CD4-positive, alpha-beta T cell treated with Interleukin-4 for 4 hours (primary cell): ENCODE results near the gene DNAAF1.
"Not testable (repeated sequence)": the region's sequence is repeated elsewhere in the genome, so short reads cannot be mapped to it uniquely, and the experiment has no call there.

Experiments used
- DNase-seq: peaks from one replicate; pipeline ENCODE4 v3.0.0-alpha.2; 2020

Gene DNAAF1

GRCh38 chr16:84214451-84215066 lies 69.5 kb downstream of the DNAAF1 start:
- DNase-seq, result no peak

GRCh38 chr16:84215531-84215930 lies 70.4 kb downstream of the DNAAF1 start:
- DNase-seq, result no peak

DNA sequence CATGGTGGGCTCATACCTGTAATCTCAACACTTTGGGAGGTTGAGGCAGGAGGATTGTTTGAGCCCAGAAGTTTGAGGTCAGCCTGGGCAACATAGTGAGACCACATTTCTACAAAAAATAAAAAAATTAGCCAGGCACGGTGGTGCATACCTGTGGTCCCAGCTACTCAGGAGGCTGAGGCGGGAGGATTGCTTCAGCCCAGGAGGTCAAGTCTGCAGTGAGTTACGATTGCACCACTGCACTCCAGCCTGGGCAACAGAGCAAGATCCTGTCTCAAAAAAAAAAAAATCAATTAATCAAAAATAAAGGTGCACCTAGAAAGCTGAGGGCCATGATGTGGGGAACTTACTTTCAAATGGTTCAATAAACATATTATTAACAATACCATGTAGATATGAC lies 71.0 kb downstream of the DNAAF1 start:
- DNase-seq, result not testable (repeated sequence)

DNA sequence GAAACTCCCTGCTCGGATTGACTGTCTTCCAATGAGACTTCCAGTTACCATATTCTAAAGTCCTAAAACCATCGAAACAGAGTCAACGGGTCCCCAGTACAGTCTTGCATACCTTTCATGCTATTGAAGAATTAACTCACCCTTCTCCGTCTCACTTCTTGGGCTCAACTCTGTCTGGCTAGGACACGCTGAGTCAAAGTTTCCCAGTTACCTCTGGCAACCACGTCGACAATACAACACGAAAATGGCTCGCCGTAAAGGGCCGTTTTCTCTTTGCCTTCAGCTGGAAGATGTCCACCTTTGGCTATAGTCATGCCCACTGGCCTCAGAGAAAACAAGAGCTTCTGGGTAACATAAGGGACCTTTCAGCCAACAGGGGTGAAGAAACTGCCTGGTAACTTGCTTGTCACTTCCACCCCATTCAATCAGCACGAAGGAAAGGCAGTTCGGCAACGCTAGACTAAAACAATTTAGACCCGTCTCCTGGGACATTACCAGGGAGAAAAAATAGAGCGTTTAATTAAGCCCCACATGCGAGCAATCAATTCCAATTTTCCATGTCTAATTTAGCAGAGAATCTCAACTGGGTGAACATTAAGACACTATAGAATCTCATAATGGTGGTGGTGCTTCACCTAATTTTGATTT lies 73.2 kb downstream of the DNAAF1 start:
- DNase-seq, result no peak

GRCh38 chr16:84218956-84219355 lies 73.8 kb downstream of the DNAAF1 start:
- DNase-seq, result no peak

- DNase-seq, result no peak
These were observed 75.7 kb downstream of the DNAAF1 start for GRCh38 chr16:84220851-84221250.

- DNase-seq, result no peak
These were observed 78.3 kb downstream of the DNAAF1 start for GRCh38 chr16:84223456-84223855.

- DNase-seq, result no peak
These were observed 79.4 kb downstream of the DNAAF1 start for GRCh38 chr16:84224554-84224953.

GRCh38 chr16:84225126-84225525 lies 80.0 kb downstream of the DNAAF1 start:
- no peak for DNase-seq

DNA sequence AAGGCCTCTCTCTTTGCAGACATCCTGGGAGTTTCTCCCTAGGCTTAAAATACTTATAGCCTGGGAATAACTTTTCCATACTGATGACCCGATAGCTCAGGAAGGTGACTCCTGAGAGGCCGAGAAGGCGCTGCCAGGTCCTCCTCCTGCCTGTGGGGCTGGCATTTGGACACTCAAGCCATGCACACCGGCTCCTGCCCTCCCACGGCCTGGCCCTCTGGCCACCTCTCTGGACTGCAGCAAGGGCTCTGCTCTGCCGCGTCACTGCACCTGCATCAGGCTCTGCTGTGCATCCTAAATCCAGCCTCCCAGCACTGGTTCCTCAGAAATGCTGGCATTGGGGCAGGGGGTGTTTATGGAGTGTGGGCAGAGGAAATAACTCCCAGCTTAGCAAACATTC lies 80.5 kb downstream of the DNAAF1 start:
- DNase-seq, result no peak

- no peak for DNase-seq
These were observed 80.9 kb downstream of the DNAAF1 start for GRCh38 chr16:84226026-84226425.
